MG63 (cell line): ENCODE data around the gene LIN9. TPM values are rescaled to one million over a fixed set of nuclear protein-coding genes. Genes with fewer than 3 reads are reported as not detected.
"Not testable (repeated sequence)": the region's sequence is repeated elsewhere in the genome, so short reads cannot be mapped to it uniquely, and the experiment has no call there.

Source experiments
- DNase-seq: peaks from one replicate; pipeline ENCODE4 v3.0.0-alpha.2; 2020
- H3K27me3 ChIP-seq: fragments of 250-450 bp; sonication (Bioruptor Pico); 2 replicates; pipeline ENCODE4 v1.5.1; 2020; ENCODE audit warnings: mild to moderate bottlenecking, moderate library complexity
- H3K36me3 ChIP-seq: fragments of 250-450 bp; sonication (Bioruptor Pico); 2 replicates; pipeline ENCODE4 v1.5.1; 2020; ENCODE audit warnings: mild to moderate bottlenecking, moderate library complexity
- H3K4me3 ChIP-seq: fragments of 250-450 bp; sonication (Bioruptor Pico); 2 replicates; pipeline ENCODE4 v1.5.1; 2020; ENCODE audit warnings: mild to moderate bottlenecking, moderate library complexity
- H3K9me3 ChIP-seq: fragments of 250-450 bp; sonication (Bioruptor Pico); 2 replicates; pipeline ENCODE4 v1.5.1; 2020; ENCODE audit warnings: mild to moderate bottlenecking, moderate library complexity
- total RNA-seq: library from RNA; depleted of rRNA; stranded (reverse); fragments of >200 nt; shearing (Covaris generic); gene quantifications from 2 replicates; pipeline ENCODE4 v1.2.3, GENCODE V29; 2014; ENCODE audit warnings: low replicate concordance; rRNA removed

LIN9 gene, protein sequence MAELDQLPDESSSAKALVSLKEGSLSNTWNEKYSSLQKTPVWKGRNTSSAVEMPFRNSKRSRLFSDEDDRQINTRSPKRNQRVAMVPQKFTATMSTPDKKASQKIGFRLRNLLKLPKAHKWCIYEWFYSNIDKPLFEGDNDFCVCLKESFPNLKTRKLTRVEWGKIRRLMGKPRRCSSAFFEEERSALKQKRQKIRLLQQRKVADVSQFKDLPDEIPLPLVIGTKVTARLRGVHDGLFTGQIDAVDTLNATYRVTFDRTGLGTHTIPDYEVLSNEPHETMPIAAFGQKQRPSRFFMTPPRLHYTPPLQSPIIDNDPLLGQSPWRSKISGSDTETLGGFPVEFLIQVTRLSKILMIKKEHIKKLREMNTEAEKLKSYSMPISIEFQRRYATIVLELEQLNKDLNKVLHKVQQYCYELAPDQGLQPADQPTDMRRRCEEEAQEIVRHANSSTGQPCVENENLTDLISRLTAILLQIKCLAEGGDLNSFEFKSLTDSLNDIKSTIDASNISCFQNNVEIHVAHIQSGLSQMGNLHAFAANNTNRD
- total RNA-seq = 12.3 and 13.9 TPM in 2 replicates

DNA sequence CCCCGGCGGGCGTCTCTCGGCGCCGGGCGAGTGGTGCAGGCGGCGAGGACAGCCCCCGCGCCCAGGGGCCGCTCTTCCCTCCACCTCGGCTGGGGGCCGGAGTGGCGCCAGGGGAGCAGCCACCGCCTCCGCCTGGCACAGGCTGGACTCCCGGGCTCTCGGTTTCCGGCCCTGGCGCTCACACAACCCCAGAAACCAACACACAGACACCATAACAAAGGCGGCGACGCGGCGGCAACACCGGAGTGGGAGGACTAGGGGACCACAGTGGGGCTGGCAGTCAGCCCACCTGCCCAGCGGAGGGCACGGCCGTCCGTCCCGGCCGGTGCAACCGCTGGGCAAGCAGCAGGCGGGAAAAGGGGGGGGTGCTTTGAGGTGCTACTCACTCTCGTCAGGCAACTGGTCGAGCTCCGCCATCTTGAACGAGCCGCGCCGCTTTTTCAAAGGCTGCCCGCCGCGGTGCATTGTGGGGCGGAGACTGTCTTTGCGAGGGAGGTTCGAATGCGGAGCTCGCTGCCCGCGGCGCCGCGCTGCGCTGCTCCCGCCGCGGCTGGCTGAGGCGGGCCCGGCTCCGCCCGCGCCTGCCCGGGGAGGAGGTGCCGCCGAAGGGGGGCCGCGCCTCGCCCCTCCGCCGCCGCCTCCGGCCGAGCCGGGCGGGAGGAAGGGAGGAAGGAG is at the start of gene LIN9:
Gene LIN9 (minus strand): TSS at position 442 of the 675 bp plus-strand sequence. CDS start 25 bp downstream, at position 417.
- H3K9me3 ChIP-seq = no peaks in the 10 kb centered on the region
- DNase-seq = peak; percentile 94
- H3K4me3 ChIP-seq = peak within 1 kb of the TSS; percentile 94
- H3K36me3 ChIP-seq = no peaks in the 10 kb centered on the region
- no peaks in the 10 kb centered on the region for H3K27me3 ChIP-seq

DNA sequence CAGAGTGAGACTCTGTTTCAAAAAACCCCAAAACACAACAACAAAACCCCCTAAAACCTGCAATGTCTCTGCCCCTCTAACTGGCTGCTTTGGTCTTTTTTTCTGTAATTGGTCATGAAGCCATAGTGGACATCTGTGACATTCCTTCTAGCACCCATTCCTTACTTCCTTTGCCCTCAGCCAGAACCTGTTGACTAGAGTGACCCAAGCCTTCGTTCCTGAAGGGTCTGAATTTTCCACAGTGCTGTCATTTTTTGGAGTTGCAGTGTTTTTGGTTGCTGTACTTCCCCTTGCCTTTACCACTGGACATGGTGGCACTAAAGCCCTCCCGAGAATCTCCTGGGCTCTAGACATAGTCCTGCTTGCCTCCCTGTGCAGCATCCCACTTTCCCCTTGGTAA is 48.5 kb upstream of the LIN9 start:
- H3K9me3 ChIP-seq = no peaks in the 10 kb centered on the region
- peaks cover 48% of the 10 kb centered on the region for H3K36me3 ChIP-seq
- H3K27me3 ChIP-seq = no peaks in the 10 kb centered on the region
- DNase-seq = no peak
- no peak overlapping the region for H3K4me3 ChIP-seq

DNA sequence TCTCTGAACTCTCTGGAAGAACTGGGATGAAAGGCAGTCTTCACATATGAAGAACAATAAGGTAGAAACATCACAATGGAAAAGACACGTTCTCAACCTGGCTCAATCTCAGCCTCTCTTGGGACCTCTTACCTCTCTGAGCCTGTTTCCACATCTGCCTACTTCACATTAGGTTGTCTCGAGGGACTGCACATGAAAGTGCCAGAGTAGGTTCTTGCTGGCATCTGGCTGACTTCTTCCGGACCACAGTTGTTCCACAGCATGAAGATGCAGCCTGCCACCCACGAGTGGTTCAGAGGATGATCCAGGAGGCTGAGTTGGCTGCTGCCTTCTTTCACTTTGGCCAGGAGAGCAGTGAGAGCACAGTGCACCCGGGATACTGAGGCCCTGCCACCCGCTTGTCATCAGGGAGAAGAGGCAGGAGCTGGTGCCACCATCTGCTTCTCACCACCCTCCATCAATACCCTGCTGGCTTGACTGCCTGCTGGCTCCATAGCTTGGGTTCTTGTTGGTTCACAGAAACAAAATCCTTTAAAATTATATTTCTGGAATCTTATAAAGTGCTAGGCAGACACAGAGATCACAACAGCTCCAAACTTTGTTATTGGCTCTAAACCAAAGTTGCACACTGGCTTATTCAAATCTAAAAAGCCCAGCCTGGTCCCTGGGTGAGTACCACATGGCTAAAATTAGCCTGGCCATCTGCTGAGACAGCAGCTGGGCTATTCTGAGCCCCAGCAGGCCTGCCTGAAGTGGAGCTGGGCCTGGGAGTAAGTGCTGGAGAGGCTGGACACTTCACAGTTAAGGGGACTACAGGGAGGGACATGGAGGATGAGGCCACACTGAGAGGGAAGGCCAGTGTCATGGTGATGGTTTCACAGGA is 46.9 kb upstream of the LIN9 start:
- no peak for DNase-seq
- H3K9me3 ChIP-seq = no peaks in the 10 kb centered on the region

DNA sequence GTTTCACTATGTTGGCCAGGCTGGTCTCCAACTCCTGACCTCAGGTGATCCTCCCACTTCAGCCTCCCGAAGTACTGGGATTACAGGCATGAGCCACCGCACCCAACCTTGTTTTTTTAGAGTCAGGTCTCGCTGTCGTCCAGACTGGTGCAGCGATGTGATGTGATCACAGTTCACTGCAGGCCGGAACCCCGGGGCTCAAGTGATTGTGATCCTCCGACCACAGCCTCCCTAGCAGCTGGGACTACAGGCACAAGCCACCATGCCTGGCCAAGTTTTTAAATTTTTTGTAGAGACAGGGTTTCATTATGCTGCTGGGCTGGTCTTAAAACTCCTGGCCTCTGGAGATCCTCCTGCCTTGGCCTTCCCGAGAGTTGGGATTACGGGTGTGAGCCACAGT is 46.1 kb upstream of the LIN9 start:
- H3K4me3 ChIP-seq = no peak overlapping the region
- DNase-seq = no peak
- H3K36me3 ChIP-seq = peaks cover 29% of the 10 kb centered on the region
- no peaks in the 10 kb centered on the region for H3K9me3 ChIP-seq
- H3K27me3 ChIP-seq = no peaks in the 10 kb centered on the region

More for the DNA sequence above, 46.9 kb upstream of the LIN9 start:
- no peak overlapping the region for H3K4me3 ChIP-seq
- no peaks in the 10 kb centered on the region for H3K27me3 ChIP-seq
- H3K36me3 ChIP-seq = peaks cover 36% of the 10 kb centered on the region

DNA sequence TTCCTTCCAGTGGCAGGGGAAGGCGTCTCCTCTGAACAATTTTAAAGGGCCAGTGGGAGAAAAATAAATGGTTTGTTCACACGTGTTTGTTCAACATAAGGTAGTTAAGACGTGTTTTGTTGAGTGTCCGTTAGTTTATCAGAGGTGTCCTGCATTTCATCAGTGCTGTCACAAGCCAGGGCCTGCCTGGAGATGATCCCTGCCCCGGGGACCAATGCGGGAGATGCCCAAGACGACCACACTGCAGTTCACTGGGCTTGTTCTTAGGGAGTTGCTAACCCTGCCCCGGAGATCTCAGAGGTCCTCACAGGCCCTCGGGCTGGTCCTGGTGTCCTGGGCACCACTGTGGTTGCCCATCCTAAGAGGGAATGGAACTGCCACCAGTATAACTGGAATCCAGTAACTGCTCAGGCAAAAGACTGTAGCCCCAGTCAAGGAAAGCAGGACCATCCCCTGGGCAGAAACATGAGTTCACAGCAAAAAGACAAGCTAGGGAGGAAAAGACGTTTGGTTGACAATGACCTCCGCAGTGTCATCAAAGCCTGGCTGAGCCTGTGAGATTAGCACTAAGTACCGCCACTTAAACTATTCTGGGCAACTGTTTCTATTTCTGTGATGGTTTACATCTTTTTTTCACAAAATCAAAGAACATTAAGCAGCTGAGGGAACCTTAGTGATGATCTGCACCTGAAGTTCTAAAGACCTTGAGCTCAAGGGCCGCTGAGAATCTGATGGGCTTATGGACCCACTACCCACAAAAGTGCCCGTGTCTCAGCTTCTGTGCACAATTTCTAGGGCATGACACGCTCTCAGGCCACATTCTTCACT is 44.9 kb upstream of the LIN9 start:
- H3K27me3 ChIP-seq = no peaks in the 10 kb centered on the region
- H3K9me3 ChIP-seq = no peaks in the 10 kb centered on the region
- no peak overlapping the region for H3K4me3 ChIP-seq
- peaks cover 19% of the 10 kb centered on the region for H3K36me3 ChIP-seq
- DNase-seq = no peak

DNA sequence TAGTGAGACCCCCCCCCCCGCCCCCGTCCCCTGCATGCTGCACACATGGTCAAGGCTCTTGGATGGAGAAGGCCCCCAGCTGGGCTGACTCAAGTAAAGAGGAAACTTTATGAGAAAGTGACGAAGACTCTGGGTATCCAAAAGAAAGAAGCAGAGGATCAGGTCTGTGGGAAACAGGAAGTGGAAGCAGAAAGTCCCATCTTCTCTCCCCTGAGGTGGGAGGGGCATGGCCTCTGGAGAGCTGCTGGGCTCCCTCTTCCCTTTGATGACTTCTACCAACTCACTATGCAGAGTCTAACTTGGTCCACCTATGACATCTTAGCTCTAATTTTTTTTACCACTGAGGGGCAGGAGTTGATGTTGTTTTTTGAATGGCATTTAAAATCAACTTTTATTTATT is 42.7 kb upstream of the LIN9 start:
- H3K9me3 ChIP-seq = no peaks in the 10 kb centered on the region
- no peak overlapping the region for H3K4me3 ChIP-seq
- DNase-seq = no peak
- no peaks in the 10 kb centered on the region for H3K27me3 ChIP-seq
- peaks cover 5% of the 10 kb centered on the region; the same call in 1 of the 2 replicates for H3K36me3 ChIP-seq

DNA sequence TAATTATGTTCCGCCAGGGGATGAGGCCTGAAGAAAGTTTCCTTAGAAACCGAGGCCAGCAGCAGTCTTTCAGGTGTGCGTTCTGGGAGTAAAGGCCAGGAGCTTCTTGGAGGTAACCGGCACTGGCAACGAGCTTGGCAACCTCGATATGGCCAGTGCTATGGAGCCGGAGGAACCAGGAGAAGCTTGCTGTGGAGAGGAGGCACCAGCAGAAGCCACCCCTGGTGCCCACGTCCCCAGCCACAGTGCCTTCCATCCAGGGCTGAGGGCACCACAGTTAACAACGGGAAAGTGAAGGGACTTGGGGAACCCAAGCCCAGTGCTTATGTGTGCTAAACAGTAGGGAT is 41.5 kb upstream of the LIN9 start:
- H3K27me3 ChIP-seq = no peaks in the 10 kb centered on the region
- H3K4me3 ChIP-seq = no peak overlapping the region
- H3K9me3 ChIP-seq = no peaks in the 10 kb centered on the region
- no peak for DNase-seq
- peaks cover under 1% of the 10 kb centered on the region; the same call in 1 of the 2 replicates for H3K36me3 ChIP-seq

DNA sequence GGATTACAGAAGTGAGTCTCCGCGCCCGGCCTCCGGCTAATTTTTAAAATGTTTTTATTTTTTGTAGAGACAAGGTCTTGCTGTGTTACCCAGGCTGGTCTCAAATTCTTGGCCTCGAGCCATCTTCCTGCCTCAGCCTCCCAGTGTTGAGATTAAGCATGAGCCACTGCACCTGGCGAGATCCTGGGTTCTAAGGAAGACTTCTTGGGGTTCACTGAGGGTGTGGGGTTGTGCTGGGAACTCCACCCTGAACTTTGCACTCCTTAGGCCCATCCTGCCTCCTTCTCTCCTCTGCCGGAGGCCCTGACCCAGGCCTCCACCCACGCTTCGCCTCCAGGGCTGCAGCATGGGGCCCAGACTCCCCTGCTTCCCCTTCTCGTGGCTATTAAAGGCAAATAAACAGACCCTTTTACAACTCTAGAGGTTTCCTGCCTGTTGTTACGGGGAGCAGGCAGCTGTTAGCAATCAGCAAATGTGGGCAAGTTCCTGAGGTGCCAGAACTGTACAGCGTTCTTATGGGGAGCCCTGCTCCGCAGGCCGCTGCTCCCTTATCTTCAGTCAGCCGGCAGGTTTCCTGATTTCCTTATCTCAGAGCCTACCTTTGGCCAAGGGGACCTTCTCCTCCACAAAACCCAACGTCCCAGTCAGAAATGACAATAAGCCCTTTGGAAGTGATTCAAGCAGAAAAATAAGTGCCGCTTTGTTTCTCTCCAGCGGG is 41.0 kb upstream of the LIN9 start:
- no peak overlapping the region for H3K4me3 ChIP-seq
- no peaks in the 10 kb centered on the region for H3K9me3 ChIP-seq
- H3K27me3 ChIP-seq = no peaks in the 10 kb centered on the region
- no peak for DNase-seq
- no peaks in the 10 kb centered on the region for H3K36me3 ChIP-seq

DNA sequence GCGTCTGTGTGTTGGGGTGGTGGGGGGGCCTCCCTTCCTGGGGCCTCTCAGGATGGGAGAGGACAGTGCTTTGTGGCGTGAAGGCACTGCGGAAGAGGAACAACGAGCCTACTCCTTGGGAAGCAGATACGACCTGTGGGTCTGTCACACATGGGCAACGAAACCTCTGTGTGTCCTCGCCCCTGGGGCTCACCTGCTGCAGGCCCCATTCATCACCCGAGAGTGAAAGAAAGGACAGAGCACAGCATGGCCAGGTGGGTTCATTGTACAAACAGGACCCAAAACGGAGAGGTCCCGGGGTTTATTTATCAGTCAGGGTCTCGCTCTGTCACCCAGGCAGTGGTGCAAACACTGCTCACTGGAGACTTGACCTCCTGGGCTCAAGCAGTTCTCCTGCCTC is 40.1 kb upstream of the LIN9 start:
- no peaks in the 10 kb centered on the region for H3K36me3 ChIP-seq
- no peak for DNase-seq

DNA sequence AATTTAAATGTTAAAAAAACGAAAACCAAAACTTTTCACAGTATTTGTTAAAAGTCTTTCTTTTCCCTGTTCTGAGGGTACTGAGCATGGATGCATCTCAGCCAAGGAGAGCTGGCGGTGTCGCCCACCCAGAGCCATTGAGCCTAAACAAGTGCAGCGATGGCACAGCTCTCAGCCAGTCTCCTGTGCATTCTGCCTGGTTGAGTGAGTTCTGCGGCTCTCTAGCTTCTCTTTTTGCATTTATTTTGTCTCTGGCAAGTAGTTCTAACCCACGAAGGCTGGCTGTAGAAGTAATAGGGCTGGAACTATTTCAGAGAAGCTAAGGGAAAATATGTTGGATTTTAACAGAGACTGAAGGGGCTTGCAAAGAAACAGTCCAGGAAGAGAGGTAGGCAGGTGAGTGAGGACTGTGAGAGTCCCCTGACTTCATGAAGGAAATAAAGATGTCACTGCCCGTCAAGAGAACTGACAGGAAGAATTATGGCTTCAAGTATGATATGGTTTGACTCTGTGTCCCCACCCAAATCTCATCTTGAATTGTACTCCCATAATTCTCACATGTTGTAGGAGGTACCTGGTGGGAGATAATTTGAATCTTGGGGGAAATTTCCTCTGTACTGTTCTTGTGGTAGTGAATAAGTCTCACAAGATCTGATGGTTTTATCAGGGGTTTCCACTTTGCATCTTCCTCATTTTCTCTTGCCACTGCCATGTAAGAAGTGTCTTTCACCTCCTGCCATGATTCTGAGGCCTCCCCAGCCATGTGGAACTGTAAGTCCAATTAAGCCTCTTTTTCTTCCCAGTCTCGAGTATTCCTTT is 35.7 kb upstream of the LIN9 start:
- no peaks in the 10 kb centered on the region for H3K36me3 ChIP-seq
- peaks cover 2% of the 10 kb centered on the region; the same call in 1 of the 2 replicates for H3K9me3 ChIP-seq
- DNase-seq = no peak
- H3K4me3 ChIP-seq = no peak overlapping the region
- no peaks in the 10 kb centered on the region for H3K27me3 ChIP-seq

More for the DNA sequence above, 40.1 kb upstream of the LIN9 start:
- H3K27me3 ChIP-seq = no peaks in the 10 kb centered on the region
- no peaks in the 10 kb centered on the region for H3K9me3 ChIP-seq
- no peak overlapping the region for H3K4me3 ChIP-seq

DNA sequence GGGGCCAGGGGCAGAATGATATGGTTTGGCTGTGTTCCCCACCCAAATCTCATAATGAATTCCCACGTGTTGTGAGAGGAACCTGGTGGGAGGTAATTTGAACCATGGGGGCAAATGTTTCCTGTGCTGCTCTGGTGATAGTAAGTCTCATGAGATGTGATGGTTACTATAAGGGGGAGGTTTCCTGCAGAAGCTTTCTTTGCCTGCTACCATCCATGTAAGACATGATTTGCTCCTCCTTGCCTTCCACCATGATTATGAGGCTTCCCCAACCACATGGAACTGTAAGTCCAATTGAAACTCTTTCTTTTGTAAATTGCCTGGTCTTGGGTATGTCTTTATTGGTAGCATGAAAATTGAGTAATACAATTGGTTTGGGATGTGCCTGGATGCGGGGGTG is 33.7 kb upstream of the LIN9 start:
- no peaks in the 10 kb centered on the region for H3K36me3 ChIP-seq
- no peak overlapping the region for H3K4me3 ChIP-seq
- H3K9me3 ChIP-seq = peaks cover 2% of the 10 kb centered on the region; the same call in 1 of the 2 replicates
- no peaks in the 10 kb centered on the region for H3K27me3 ChIP-seq
- no peak for DNase-seq

DNA sequence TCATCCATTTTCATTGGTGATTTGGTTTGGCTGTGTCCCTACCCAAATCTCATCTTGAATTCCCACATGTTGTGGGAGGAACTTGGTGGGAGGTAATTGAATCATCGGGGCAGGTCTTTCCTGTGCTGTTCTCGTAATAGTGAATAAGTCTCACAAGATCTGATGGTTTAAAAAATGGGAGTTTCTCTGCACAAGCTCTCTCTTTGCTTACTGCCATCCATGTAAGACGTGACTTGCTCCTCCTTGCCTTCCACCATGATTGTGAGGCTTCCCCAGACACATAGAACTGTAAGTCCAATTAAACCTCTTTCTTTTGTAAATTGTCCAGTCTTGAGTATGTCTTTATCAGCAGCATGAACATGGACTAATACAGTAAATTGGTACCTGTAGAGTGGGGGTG is 31.1 kb upstream of the LIN9 start:
- H3K36me3 ChIP-seq, H3K4me3 ChIP-seq, DNase-seq, H3K9me3 ChIP-seq, H3K27me3 ChIP-seq: not testable (repeated sequence)

DNA sequence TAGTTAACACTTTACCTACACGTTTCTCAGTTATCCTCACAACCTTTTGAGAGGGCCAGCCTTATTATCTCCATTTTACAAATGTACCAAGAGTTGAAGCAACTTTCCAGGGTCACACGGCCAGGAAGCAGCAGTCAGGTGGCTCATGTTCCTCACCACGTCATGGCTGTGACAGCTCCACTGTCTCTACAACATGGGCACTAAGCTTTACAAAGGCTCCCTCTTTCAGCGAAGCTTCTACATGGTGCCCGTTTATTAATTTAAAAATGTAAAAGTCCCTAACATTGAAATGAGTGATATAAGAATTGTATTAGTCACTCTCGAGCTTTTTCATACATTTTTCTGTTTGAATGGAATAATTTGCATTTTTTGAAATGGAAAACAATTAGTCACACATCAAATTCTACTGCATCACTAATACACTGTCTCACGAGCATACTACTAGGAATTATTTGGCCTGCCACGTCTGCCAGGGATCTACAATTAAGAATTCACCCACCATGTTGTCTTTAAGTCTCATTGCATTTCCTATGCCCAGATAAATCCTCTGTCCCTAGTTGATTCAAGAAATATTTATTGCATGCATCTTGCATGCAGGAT is 28.4 kb upstream of the LIN9 start:
- H3K27me3 ChIP-seq = no peaks in the 10 kb centered on the region
- H3K9me3 ChIP-seq = peaks cover 2% of the 10 kb centered on the region; the same call in 1 of the 2 replicates
- DNase-seq = no peak
- no peaks in the 10 kb centered on the region for H3K36me3 ChIP-seq
- H3K4me3 ChIP-seq = no peak overlapping the region

DNA sequence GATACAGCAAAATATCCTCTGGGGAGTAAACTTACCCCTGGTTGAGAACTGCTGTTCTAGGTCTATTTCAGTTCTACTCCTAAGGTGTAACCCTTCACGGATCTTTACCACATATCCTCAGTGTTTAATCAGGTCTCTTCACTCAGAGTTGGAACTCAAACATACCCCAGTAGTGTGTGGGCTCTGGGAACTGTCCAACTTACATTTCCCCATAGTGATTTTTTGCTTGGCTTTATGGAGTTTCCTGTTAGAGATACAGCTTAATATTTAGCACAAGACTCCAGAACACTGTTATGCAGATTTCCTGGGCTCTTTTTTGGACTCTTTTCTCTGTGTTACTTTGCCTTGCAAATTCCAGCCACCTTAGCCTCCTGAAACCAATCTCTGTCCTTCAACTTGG is 26.7 kb upstream of the LIN9 start:
- H3K4me3 ChIP-seq = no peak overlapping the region
- peaks cover 2% of the 10 kb centered on the region; the same call in 1 of the 2 replicates for H3K9me3 ChIP-seq
- DNase-seq = no peak
- no peaks in the 10 kb centered on the region for H3K27me3 ChIP-seq
- no peaks in the 10 kb centered on the region for H3K36me3 ChIP-seq
